HepG2 (cell line): ENCODE measurements around the gene POLH. TPM values are rescaled to one million over a fixed set of nuclear protein-coding genes. Genes with fewer than 3 reads are reported as not detected.

ENCODE experiments used
- ATAC-seq: fragments of 200-7000 bp; cut with Tn5 transposase; 3 replicates; pipeline ENCODE4 v1.9.1; 2020; ENCODE audit warnings: mild to moderate bottlenecking, moderate library complexity
- BruUV-seq: library from RNA; stranded (reverse); fragments of 400-500 nt; replicated peaks from 2 replicates; lab custom pipeline; 2021; lab: Mats Ljungman, UMichigan
- CTCF ChIA-PET: fragments of 300-600 bp; formaldehyde crosslinking; extraction: SDS; loops from one replicate; lab custom pipeline; 2021; ENCODE audit warnings: low total read pairs, inconsistent platforms, low intra/inter-chr PET ratio; lab: Yijun Ruan, JAX
- POLR2A ChIA-PET: fragments of 350-600 bp; sonication (Branson Sonifier 250); formaldehyde crosslinking; loops from one replicate; lab custom pipeline; 2020; ENCODE audit warnings: antibody characterized with exemption, inconsistent platforms; lab: Yijun Ruan, JAX
- DNase-seq: peaks from one replicate; pipeline ENCODE4 v3.0.0-alpha.2; 2015; ENCODE audit warnings: low spot score
- FAIRE-seq: peaks from 3 replicates; lab custom pipeline; 2011; peaks lifted over from hg19 to GRCh38; lab: Jason Lieb, UNC
- H2AFZ ChIP-seq: one replicate; pipeline ENCODE4 v1.6.1; 2011; ENCODE audit warnings: low read length, inconsistent platforms
- H3K27ac ChIP-seq: fragments of 300-600 bp; 3 replicates; pipeline ENCODE4 v1.8.0; 2011; ENCODE audit warnings: mixed run types, mild to moderate bottlenecking, mixed read lengths, low read length, inconsistent platforms; ENCODE audit not compliant: insufficient read depth; ENCODE audit errors: extremely low read length
- H3K27me3 ChIP-seq, 2 experiments: fragments of 200-600 bp in 1 of 2; 2 replicates in 1 of 2; 3 replicates in 1 of 2; pipeline versions ENCODE4 v1.6.0 to v1.8.0; 2011; ENCODE audit warnings: low read length in 2 of 2, mild to moderate bottlenecking in 2 of 2, moderate library complexity in 2 of 2, inconsistent platforms in 1 of 2; ENCODE audit not compliant: insufficient read depth in 2 of 2, control insufficient read depth in 1 of 2
- H3K36me3 ChIP-seq, 2 experiments: fragments of 200-600 bp in 1 of 2; replicated peaks in 1 of 2; 2 replicates in 1 of 2; 3 replicates in 1 of 2; pipeline versions ENCODE4 v1.5.1 to v1.8.0; 2011; ENCODE audit warnings: low read length in 2 of 2, inconsistent platforms in 1 of 2; ENCODE audit not compliant: insufficient read depth in 2 of 2, control insufficient read depth in 1 of 2
- H3K4me1 ChIP-seq: 2 replicates; pipeline ENCODE4 v1.5.1; 2012; ENCODE audit warnings: low read length, inconsistent platforms; ENCODE audit not compliant: insufficient read depth
- H3K4me2 ChIP-seq: 2 replicates; pipeline ENCODE4 v1.6.0; 2011; ENCODE audit warnings: low read depth, low read length, inconsistent platforms
- H3K4me3 ChIP-seq, 3 experiments: fragments of 200-600 bp in 1 of 3; sonication (generic), shearing (Covaris generic) in 1 of 3; replicated peaks in 1 of 3; 2 replicates each; pipeline ENCODE4 v1.5.1; 2011 to 2016; ENCODE audit warnings: low read length in 3 of 3, inconsistent platforms in 2 of 3, low read depth in 2 of 3, mild to moderate bottlenecking in 2 of 3, control low read depth in 1 of 3, mixed read lengths in 1 of 3; ENCODE audit not compliant: insufficient read depth in 1 of 3
- H3K79me2 ChIP-seq: one replicate; pipeline ENCODE4 v1.6.1; 2011; ENCODE audit warnings: low read length, inconsistent platforms; ENCODE audit not compliant: insufficient read depth
- H3K9ac ChIP-seq: 2 replicates; pipeline ENCODE4 v1.6.0; 2011; ENCODE audit warnings: mild to moderate bottlenecking, low read depth, low read length, inconsistent platforms; ENCODE audit not compliant: insufficient read depth
- H3K9me3 ChIP-seq: 2 replicates; pipeline ENCODE4 v1.5.1; 2012; ENCODE audit warnings: mild to moderate bottlenecking, low read length
- H4K20me1 ChIP-seq: 2 replicates; pipeline ENCODE4 v1.6.0; 2011; ENCODE audit warnings: inconsistent platforms, mild to moderate bottlenecking, low read length, moderate library complexity; ENCODE audit not compliant: insufficient read depth
- CEBPB ChIP-seq: IDR thresholded peaks from 2 replicates; pipeline ENCODE4 v1.6.1; 2011; ENCODE audit warnings: low read depth, low read length, improper control_type of control experiment, borderline replicate concordance
- ETV6 ChIP-seq: sonication (generic); formaldehyde crosslinking; conservative IDR thresholded peaks from 2 replicates; pipeline ENCODE4 v1.4.0; 2020; ENCODE audit warnings: missing genetic modification reagents
- FOXA3 ChIP-seq: IDR thresholded peaks from 2 replicates; pipeline ENCODE4 v1.6.1; 2016; ENCODE audit warnings: missing genetic modification reagents, missing compliant biosample characterization
- GLI4 ChIP-seq: sonication (generic); formaldehyde crosslinking; IDR thresholded peaks from 2 replicates; pipeline ENCODE4 v1.5.1; 2020; ENCODE audit warnings: missing genetic modification reagents, mild to moderate bottlenecking, moderate library complexity, borderline replicate concordance
- MXD4 ChIP-seq: IDR thresholded peaks from 2 replicates; pipeline ENCODE4 v1.6.1; 2016; ENCODE audit warnings: mild to moderate bottlenecking, missing biosample characterization, missing genetic modification reagents
- TRIM24 ChIP-seq: sonication (generic); formaldehyde crosslinking; IDR thresholded peaks from 2 replicates; pipeline ENCODE4 v1.8.0; 2022; ENCODE audit warnings: mild to moderate bottlenecking, missing genetic modification reagents
- USF2 ChIP-seq, 2 experiments: sonication (generic) in 1 of 2; formaldehyde crosslinking in 1 of 2; IDR thresholded peaks; 2 replicates each; pipeline versions ENCODE4 v1.5.1 to v1.6.1; 2011 to 2020; ENCODE audit warnings: borderline replicate concordance in 1 of 2, low read depth in 1 of 2, low read length in 1 of 2, mild to moderate bottlenecking in 1 of 2, missing genetic modification reagents in 1 of 2, moderate library complexity in 1 of 2
- ZNF101 ChIP-seq: sonication (generic); formaldehyde crosslinking; IDR thresholded peaks from 2 replicates; pipeline ENCODE4 v1.4.0; 2020; ENCODE audit warnings: mild to moderate bottlenecking, low read depth, missing genetic modification reagents, borderline replicate concordance
- ZNF441 ChIP-seq: sonication (generic); formaldehyde crosslinking; IDR thresholded peaks from 2 replicates; pipeline ENCODE4 v1.7.0; 2021; ENCODE audit warnings: missing genetic modification reagents, borderline replicate concordance
- ZNF530 ChIP-seq: sonication (generic); formaldehyde crosslinking; IDR thresholded peaks from 2 replicates; pipeline ENCODE4 v1.5.0; 2020; ENCODE audit warnings: low read depth, mild to moderate bottlenecking, missing genetic modification reagents
- ZNF883 ChIP-seq: sonication (generic); formaldehyde crosslinking; IDR thresholded peaks from 2 replicates; pipeline ENCODE4 v1.5.1; 2020; ENCODE audit warnings: mild to moderate bottlenecking, missing genetic modification reagents; ENCODE audit errors: not compliant biosample characterization
- WGBS: methylation state at CpG from one replicate; pipeline ENCODE4 v1.1.6; 2017; ENCODE audit warnings: low lambda C conversion rate; 5-methylcytosine and 5-hydroxymethylcytosine counted together
- in situ Hi-C: cut with HindIII; loops from 2 replicates; pipeline ENCODE4 v1.10.0; 2017; ENCODE audit warnings: low pct_unique_long_range_greater_than_20kb; ENCODE audit not compliant: extremely low pct_ligation_motif_present
- intact Hi-C: fragments of 100-400 bp; cut with micrococcal nuclease; formaldehyde crosslinking; loops from one replicate; pipeline ENCODE4 v1.10.0; 2022; ENCODE audit not compliant: unreplicated experiment
- polyA plus RNA-seq, 8 experiments: library from polyadenylated mRNA; depleted of rRNA in 3 of 8; stranded (reverse) in 7 of 8; unstranded in 1 of 8; fragments of >200 nt; fragmentation: Illumina TruSeq in 4 of 8; extraction: Trizol in 4 of 8; gene quantifications; 2 replicates each; pipeline versions ENCODE4 v1.2.1 to v1.2.3, GENCODE V29; 2011 to 2016; ENCODE audit warnings: low read depth in 4 of 8, missing spikeins in 1 of 8, mixed read lengths in 1 of 8; ENCODE audit not compliant: insufficient read depth in 1 of 8
- total RNA-seq, 5 experiments: library from RNA; depleted of rRNA; stranded (reverse); fragments of >200 nt; fragmentation: Illumina TruSeq; extraction: Trizol; gene quantifications; 2 replicates each; pipeline ENCODE4 v1.2.3, GENCODE V29; 2016; ENCODE audit warnings: low read depth in 1 of 5

POLH gene
- total and polyA plus RNA-seq, 2 of the 13 experiments (the other 11 are each of a cell fraction or from before 2014, with no cell fraction given): 11.6 to 25.0 TPM

GRCh38 chr6:43600595-43600994 is 24.6 kb downstream of the POLH start:
- H3K36me3 ChIP-seq: peaks cover 15 to 56% of the 10 kb centered on the region in 2 experiments
- in situ Hi-C loops: no loop called here
- TF ChIP-seq GLI4 (no peak), CEBPB (peak; percentile 84)
- no peak overlapping the region for H3K9ac ChIP-seq
- no peak overlapping the region for H3K27ac ChIP-seq
- H3K4me1 ChIP-seq: no peaks in the 10 kb centered on the region
- CTCF ChIA-PET: no interaction called here
- H3K27me3 ChIP-seq: no peaks in the 10 kb centered on the region
- ATAC-seq (no peak), FAIRE-seq (no peak), DNase-seq (no peak)
- no peak overlapping the region for H2AFZ ChIP-seq
- no peak overlapping the region for H3K4me2 ChIP-seq
- no TSS peak for BruUV-seq
- H3K9me3 ChIP-seq: no peaks in the 10 kb centered on the region
- POLR2A ChIA-PET: no interaction called here
- intact Hi-C loops: loop anchor here (10.0 kb wide), 1 partner anchor 64 kb away; no protein-coding TSS in a partner anchor
- no peak overlapping the region for H3K4me3 ChIP-seq
- over 99% methylated on average over 2 of the region's 2 CpGs for WGBS
- H3K79me2 ChIP-seq: no peaks in the 10 kb centered on the region
- H4K20me1 ChIP-seq: no peaks in the 10 kb centered on the region

DNA sequence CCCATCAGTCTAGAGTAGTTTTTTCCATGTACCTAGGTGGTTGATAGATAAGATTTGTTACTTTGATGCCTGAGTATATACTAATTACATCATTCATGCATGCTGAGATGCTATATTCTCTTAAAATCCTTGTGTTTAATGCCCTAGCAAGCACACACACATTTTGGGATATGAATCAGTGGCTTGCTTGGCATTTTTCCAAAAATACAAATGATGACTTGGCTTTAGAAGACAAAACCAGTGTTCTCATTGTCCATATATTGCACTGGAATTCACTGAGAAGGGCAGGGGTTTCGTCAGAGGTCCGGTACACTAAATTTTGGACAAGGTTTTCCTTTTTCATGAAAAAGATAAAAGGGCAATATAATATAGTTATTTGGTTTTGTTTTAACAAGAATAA is 28.2 kb downstream of the POLH start:
- no TSS peak for BruUV-seq
- Histone ChIP-seq H3K4me3 (no peak overlapping the region), H3K27me3 (no peaks in the 10 kb centered on the region), H3K36me3 (peaks cover 12 to 71% of the 10 kb centered on the region in 2 experiments), H3K27ac (no peak overlapping the region), H3K9me3 (no peaks in the 10 kb centered on the region), H4K20me1 (no peaks in the 10 kb centered on the region), H3K9ac (no peak overlapping the region), H2AFZ (no peak overlapping the region), H3K79me2 (no peaks in the 10 kb centered on the region), H3K4me1 (no peaks in the 10 kb centered on the region), H3K4me2 (no peak overlapping the region)
- ATAC-seq (no peak), DNase-seq (no peak), FAIRE-seq (no peak)
- ChIA-PET CTCF (no interaction called here), POLR2A (interaction anchor here (1.8 kb wide), 1 partner anchor 25 kb away, joined by 6 read pairs; the partner anchor contains the start of gene GTPBP2)
- in situ Hi-C loops (no loop called here), intact Hi-C loops (loop anchor here (10.0 kb wide), 1 partner anchor 61 kb away; no protein-coding TSS in a partner anchor)
- TF ChIP-seq FOXA3 (CRISPR knock-in tag): no peak
- TF ChIP-seq ZNF101 (CRISPR knock-in tag): no peak
- no peak for TF ChIP-seq ETV6 (CRISPR knock-in tag)
- no peak for TF ChIP-seq ZNF883 (CRISPR knock-in tag)
- no peak for TF ChIP-seq MXD4 (CRISPR knock-in tag)
- TF ChIP-seq USF2 (IDR thresholded peaks at IDR 0.05; ENCODE audit: low read depth, low read length): no peak
- TF ChIP-seq USF2 (CRISPR knock-in tag; IDR thresholded peaks at IDR 0.05; ENCODE audit: borderline replicate concordance): no peak
- TF ChIP-seq ZNF441 (CRISPR knock-in tag): no peak
- TF ChIP-seq TRIM24 (CRISPR knock-in tag): no peak
- TF ChIP-seq ZNF530 (CRISPR knock-in tag): no peak
- WGBS: 92% methylated on average over 2 of the region's 2 CpGs
